ENCODE measurements around the gene TCERG1L.

TCERG1L gene

DNA sequence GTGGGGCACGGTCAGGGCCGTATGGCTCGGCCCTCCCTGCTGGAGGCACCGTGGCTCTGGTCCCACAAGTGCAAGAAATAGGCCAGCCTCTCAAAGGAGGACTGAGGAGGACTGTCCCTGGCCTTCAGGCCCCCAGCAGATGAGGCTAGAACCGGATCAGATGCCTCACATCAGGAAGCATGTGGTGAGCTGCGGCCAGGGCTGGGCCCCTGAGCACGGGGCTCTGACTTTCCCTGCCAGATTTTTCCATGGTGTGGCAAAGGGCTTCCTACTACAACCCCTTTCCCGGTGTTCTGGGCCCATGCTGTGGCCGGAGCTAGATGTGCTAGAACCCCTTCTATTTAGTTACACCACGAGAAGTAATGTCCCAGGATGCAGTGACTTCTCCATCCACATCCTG is 100.4 kb downstream of the TCERG1L start:
- H3K27ac ChIP-seq (replicated peaks): no peak overlapping the region
- no peak overlapping the region for H3K4me3 ChIP-seq (replicated peaks; ENCODE audit: insufficient read depth, low read length)
- H3K27me3 ChIP-seq (ENCODE audit: insufficient read depth, poor library complexity, severe bottlenecking): no peaks in the 10 kb centered on the region
- DNase-seq (ENCODE audit: low read depth in 1 of 2, low spot score in 1 of 2): no peak
- TF ChIP-seq, protein P1, sequence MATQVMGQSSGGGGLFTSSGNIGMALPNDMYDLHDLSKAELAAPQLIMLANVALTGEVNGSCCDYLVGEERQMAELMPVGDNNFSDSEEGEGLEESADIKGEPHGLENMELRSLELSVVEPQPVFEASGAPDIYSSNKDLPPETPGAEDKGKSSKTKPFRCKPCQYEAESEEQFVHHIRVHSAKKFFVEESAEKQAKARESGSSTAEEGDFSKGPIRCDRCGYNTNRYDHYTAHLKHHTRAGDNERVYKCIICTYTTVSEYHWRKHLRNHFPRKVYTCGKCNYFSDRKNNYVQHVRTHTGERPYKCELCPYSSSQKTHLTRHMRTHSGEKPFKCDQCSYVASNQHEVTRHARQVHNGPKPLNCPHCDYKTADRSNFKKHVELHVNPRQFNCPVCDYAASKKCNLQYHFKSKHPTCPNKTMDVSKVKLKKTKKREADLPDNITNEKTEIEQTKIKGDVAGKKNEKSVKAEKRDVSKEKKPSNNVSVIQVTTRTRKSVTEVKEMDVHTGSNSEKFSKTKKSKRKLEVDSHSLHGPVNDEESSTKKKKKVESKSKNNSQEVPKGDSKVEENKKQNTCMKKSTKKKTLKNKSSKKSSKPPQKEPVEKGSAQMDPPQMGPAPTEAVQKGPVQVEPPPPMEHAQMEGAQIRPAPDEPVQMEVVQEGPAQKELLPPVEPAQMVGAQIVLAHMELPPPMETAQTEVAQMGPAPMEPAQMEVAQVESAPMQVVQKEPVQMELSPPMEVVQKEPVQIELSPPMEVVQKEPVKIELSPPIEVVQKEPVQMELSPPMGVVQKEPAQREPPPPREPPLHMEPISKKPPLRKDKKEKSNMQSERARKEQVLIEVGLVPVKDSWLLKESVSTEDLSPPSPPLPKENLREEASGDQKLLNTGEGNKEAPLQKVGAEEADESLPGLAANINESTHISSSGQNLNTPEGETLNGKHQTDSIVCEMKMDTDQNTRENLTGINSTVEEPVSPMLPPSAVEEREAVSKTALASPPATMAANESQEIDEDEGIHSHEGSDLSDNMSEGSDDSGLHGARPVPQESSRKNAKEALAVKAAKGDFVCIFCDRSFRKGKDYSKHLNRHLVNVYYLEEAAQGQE (IDR thresholded peaks at IDR 0.05; ENCODE audit: insufficient replicate concordance, low read depth): no peak

DNA sequence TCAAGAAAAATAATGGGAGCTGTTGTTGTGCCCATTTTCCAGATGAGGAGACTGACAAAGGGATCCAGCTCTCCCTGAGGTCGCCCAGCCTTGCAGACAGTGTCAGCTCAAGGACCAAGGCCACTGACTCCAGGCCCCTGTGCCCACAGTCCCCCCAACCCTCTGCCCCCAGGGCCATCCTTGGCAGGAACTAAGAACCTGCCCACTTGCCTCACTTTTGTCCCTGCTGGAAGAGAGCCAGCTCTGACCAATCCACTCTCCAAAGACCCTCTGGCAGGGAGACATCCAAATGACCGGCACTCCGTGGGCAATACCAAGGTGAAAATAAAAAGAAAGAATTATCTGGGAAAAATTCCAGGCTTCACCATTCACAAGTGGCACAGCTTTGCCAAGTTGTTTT is 101.3 kb downstream of the TCERG1L start:
- no peaks in the 10 kb centered on the region for H3K27me3 ChIP-seq (ENCODE audit: insufficient read depth, poor library complexity, severe bottlenecking)
- no peak for DNase-seq (ENCODE audit: low read depth in 1 of 2, low spot score in 1 of 2)
- no peak overlapping the region for H3K27ac ChIP-seq (replicated peaks)
- TF ChIP-seq, protein P1 (IDR thresholded peaks at IDR 0.05; ENCODE audit: insufficient replicate concordance, low read depth): no peak
- TF ChIP-seq GABPA (IDR thresholded peaks at IDR 0.05; ENCODE audit: low read depth) (no peak), POLR2AphosphoS5 (IDR thresholded peaks at IDR 0.05; ENCODE audit: low read depth) (no peak), SPI1 (IDR thresholded peaks at IDR 0.05; ENCODE audit: borderline replicate concordance, low read depth) (no peak), CTCF (IDR thresholded peaks at IDR 0.05; ENCODE audit: insufficient read depth, low read length) (no peak)
- H3K4me3 ChIP-seq (replicated peaks; ENCODE audit: insufficient read depth, low read length): no peak overlapping the region

DNA sequence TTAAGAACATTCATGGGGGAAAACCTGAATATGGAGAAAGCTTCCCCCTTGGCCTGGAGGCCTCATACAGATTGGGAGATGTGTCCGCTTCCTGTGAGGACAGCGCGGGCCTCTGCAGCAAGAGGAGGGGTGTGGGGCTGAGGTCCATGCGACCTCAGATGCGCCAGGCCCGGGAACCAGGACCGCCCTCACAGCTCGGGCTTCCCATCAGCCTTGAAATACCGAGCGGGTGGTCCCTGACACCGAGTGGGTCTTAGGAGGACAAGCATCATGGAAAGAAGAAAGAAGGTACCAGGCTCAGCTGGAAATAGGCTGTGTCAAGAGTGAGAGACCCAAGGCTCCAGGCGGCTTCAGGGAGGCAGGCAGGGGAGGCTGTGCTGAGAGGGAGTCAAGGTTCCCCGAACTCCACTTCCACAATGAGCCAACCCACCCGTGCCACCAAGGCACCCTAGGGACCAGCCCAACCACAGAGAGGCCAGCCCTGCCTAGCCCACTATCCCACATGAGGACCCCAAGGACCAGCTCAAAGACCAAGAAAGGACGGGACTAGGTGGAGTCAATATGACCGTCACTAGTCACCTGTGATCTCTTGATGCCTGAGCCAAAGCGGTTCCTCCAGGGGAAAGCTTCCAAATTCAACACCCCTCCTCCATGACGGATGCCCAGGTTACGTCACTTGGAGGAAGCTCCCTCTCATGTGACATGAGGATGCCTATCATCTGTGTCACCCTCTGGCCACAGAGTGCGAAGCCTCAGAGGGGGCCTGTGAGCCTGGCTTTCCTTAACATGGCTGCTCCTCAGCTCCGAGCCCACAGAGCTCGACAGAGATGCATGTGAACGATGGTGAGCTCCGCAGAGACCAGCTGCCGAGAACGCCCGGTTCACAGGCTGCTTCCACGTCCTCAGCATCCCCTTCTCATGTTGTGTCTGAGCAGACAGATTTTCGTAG is 103.7 kb downstream of the TCERG1L start:
- Histone ChIP-seq H3K4me3 (replicated peaks; ENCODE audit: insufficient read depth, low read length) (no peak overlapping the region), H3K27ac (replicated peaks) (no peak overlapping the region), H3K27me3 (ENCODE audit: insufficient read depth, poor library complexity, severe bottlenecking) (no peaks in the 10 kb centered on the region)
- TF ChIP-seq CTCF (IDR thresholded peaks at IDR 0.05; ENCODE audit: insufficient read depth, low read length): no peak
- no peak for DNase-seq (ENCODE audit: low read depth in 1 of 2, low spot score in 1 of 2)

DNA sequence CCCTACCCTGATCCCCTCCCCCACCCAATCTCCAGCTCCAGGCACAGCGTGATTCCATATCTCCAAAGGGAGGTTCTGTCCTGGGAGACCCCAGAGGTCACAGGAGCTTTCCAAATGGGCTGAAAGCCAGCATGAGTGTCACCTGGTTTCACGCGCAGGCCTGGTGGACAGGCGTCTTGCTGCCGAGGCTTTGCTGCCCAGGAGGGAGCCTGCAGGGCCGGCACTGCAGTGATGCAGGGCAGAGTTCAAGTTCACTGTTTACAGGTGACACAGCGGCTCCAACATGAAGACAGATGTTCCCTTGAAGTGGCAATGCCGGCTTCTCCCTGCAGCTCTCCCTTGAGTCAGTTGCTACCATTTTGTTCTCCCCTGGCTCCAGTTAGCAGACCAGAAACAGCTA is 104.3 kb downstream of the TCERG1L start:
- no peak for TF ChIP-seq GABPA (IDR thresholded peaks at IDR 0.05; ENCODE audit: low read depth)
- TF ChIP-seq, protein P1 (IDR thresholded peaks at IDR 0.05; ENCODE audit: insufficient replicate concordance, low read depth): no peak
- TF ChIP-seq SPI1 (IDR thresholded peaks at IDR 0.05; ENCODE audit: borderline replicate concordance, low read depth): no peak
- no peak for TF ChIP-seq POLR2AphosphoS5 (IDR thresholded peaks at IDR 0.05; ENCODE audit: low read depth)
- TF ChIP-seq CTCF (IDR thresholded peaks at IDR 0.05; ENCODE audit: insufficient read depth, low read length): no peak
- Histone ChIP-seq H3K27me3 (ENCODE audit: insufficient read depth, poor library complexity, severe bottlenecking) (no peaks in the 10 kb centered on the region), H3K4me3 (replicated peaks; ENCODE audit: insufficient read depth, low read length) (no peak overlapping the region), H3K27ac (replicated peaks) (no peak overlapping the region)
- no peak for DNase-seq (ENCODE audit: low read depth in 1 of 2, low spot score in 1 of 2)
